T follicular helper cell (primary cell): ENCODE measurements around the gene GTF3C1.
"Not testable (repeated sequence)": the region's sequence is repeated elsewhere in the genome, so short reads cannot be mapped to it uniquely, and the experiment has no call there.

Experiments used
- DNase-seq: peaks from one replicate; pipeline ENCODE4 v3.0.0-alpha.2; 2020; ENCODE audit warnings: low read depth

The GTF3C1 gene

GRCh38 chr16:27445502-27446175 is 104.1 kb downstream of the GTF3C1 start:
- DNase-seq, result no peak

GRCh38 chr16:27444470-27444869 is 105.2 kb downstream of the GTF3C1 start:
- no peak for DNase-seq

GRCh38 chr16:27444015-27444414 is 105.7 kb downstream of the GTF3C1 start:
- DNase-seq, result no peak

GRCh38 chr16:27441998-27442397 is 107.7 kb downstream of the GTF3C1 start:
- DNase-seq, result no peak

GRCh38 chr16:27441276-27441675 is 108.4 kb downstream of the GTF3C1 start:
- DNase-seq, result no peak

GRCh38 chr16:27439271-27440018 is 110.3 kb downstream of the GTF3C1 start:
- DNase-seq, result no peak

- DNase-seq, result no peak
Observed at GRCh38 chr16:27437946-27438345, 111.8 kb downstream of the GTF3C1 start.

- no peak for DNase-seq
Observed at GRCh38 chr16:27436921-27437650, 112.6 kb downstream of the GTF3C1 start.

GRCh38 chr16:27436065-27436464 is 113.6 kb downstream of the GTF3C1 start:
- no peak for DNase-seq

GRCh38 chr16:27435146-27435545 is 114.6 kb downstream of the GTF3C1 start:
- DNase-seq, result not testable (repeated sequence)

- DNase-seq, result no peak
Observed at GRCh38 chr16:27434141-27435051, 115.3 kb downstream of the GTF3C1 start.

- no peak for DNase-seq
Observed at GRCh38 chr16:27433636-27434035, 116.1 kb downstream of the GTF3C1 start.

- DNase-seq, result not testable (repeated sequence)
Observed at GRCh38 chr16:27433191-27433590, 116.5 kb downstream of the GTF3C1 start.

GRCh38 chr16:27432558-27432957 is 117.2 kb downstream of the GTF3C1 start:
- DNase-seq, result no peak

GRCh38 chr16:27431773-27432532 is 117.8 kb downstream of the GTF3C1 start:
- no peak for DNase-seq

GRCh38 chr16:27430923-27431484 is 118.7 kb downstream of the GTF3C1 start:
- no peak for DNase-seq

GRCh38 chr16:27430512-27430911 is 119.2 kb downstream of the GTF3C1 start:
- DNase-seq, result no peak

- no peak for DNase-seq
Observed at GRCh38 chr16:27429981-27430441, 119.7 kb downstream of the GTF3C1 start.

GRCh38 chr16:27429330-27429871 is 120.3 kb downstream of the GTF3C1 start:
- no peak for DNase-seq
